G401.6 (cell line): ENCODE results near the gene FBXO24.

ENCODE experiments used
- FAIRE-seq: peaks from 2 replicates; lab custom pipeline; 2012; peaks lifted over from hg19 to GRCh38; lab: Jason Lieb, UNC

FBXO24 gene

GRCh38 chr7:100623951-100624824, 38.1 kb downstream of the FBXO24 start:
- no peak for FAIRE-seq

GRCh38 chr7:100626055-100626454, 39.9 kb downstream of the FBXO24 start:
- FAIRE-seq, result no peak

- FAIRE-seq, result no peak
Observed at GRCh38 chr7:100626530-100627237, 40.6 kb downstream of the FBXO24 start.

- FAIRE-seq, result no peak
Observed at GRCh38 chr7:100627238-100627549, 41.1 kb downstream of the FBXO24 start.

GRCh38 chr7:100629117-100629716, 43.1 kb downstream of the FBXO24 start:
- no peak for FAIRE-seq

- FAIRE-seq, result no peak
Observed at GRCh38 chr7:100630066-100630465, 43.9 kb downstream of the FBXO24 start.

- no peak for FAIRE-seq
Observed at GRCh38 chr7:100632951-100633717, 47.0 kb downstream of the FBXO24 start.

GRCh38 chr7:100639995-100640516, 53.9 kb downstream of the FBXO24 start:
- FAIRE-seq, result no peak

- FAIRE-seq, result no peak
Observed at GRCh38 chr7:100640517-100641440, 54.7 kb downstream of the FBXO24 start.

- FAIRE-seq, result no peak
Observed at GRCh38 chr7:100641463-100641859, 55.3 kb downstream of the FBXO24 start, which contains the start of gene TFR2. Gene TFR2, minus strand, starts transcription at chr7:100641552. Its CDS starts 43 bp downstream, at chr7:100641509.

- FAIRE-seq, result no peak
Observed at GRCh38 chr7:100641860-100642533, 55.9 kb downstream of the FBXO24 start.

GRCh38 chr7:100642534-100642907, 56.4 kb downstream of the FBXO24 start:
- FAIRE-seq, result no peak

GRCh38 chr7:100649826-100650565, 63.9 kb downstream of the FBXO24 start:
- FAIRE-seq, result no peak
